Heart right ventricle (tissue), 16 donors: ENCODE results near the gene RNF222. TPM values are rescaled to one million over a fixed set of nuclear protein-coding genes. Genes with fewer than 3 reads are reported as not detected.

Source experiments
- ATAC-seq, 8 donors: fragments of 200-7000 bp; cut with Tn5 transposase; one replicate each; pipeline ENCODE4 v1.9.1; 2020; ENCODE audit warnings: mild to moderate bottlenecking in 8 of 8, moderate library complexity in 8 of 8, moderate number of reproducible peaks in 1 of 8
- DNase-seq, 2 donors: peaks; one replicate each; pipeline ENCODE4 v3.0.0-alpha.2; 2020
- H3K27ac ChIP-seq, 10 donors: fragments of 200-600 bp; sonication (generic) in 2 of 10; one replicate each; pipeline versions ENCODE4 v1.5.0 to v1.8.0; 2020 to 2022; ENCODE audit warnings: mild to moderate bottlenecking in 3 of 10
- H3K27me3 ChIP-seq, 7 donors: fragments of 200-600 bp; one replicate each; pipeline ENCODE4 v1.8.0; 2021 to 2022; ENCODE audit warnings: mild to moderate bottlenecking in 2 of 7
- H3K36me3 ChIP-seq, 9 donors: fragments of 200-600 bp; sonication (generic) in 1 of 9; one replicate each; pipeline versions ENCODE4 v1.5.0 to v1.8.0; 2020 to 2022; ENCODE audit warnings: mild to moderate bottlenecking in 2 of 9
- H3K4me1 ChIP-seq, 9 donors: fragments of 200-600 bp; sonication (generic) in 1 of 9; one replicate each; pipeline versions ENCODE4 v1.5.0 to v1.8.0; 2020 to 2022; ENCODE audit warnings: mild to moderate bottlenecking in 4 of 9
- H3K4me3 ChIP-seq, 10 donors: fragments of 200-600 bp; sonication (generic) in 2 of 10; one replicate each; pipeline versions ENCODE4 v1.5.0 to v1.8.0; 2020 to 2022; ENCODE audit warnings: mild to moderate bottlenecking in 7 of 10, moderate library complexity in 2 of 10
- H3K9me3 ChIP-seq, 11 donors: fragments of 200-600 bp in 10 of 11; sonication (generic) in 2 of 11; one replicate each; pipeline versions ENCODE4 v1.5.0 to v1.8.0; 2013 to 2022; ENCODE audit warnings: mild to moderate bottlenecking in 2 of 11, control low read depth in 1 of 11, moderate library complexity in 1 of 11
- CTCF ChIP-seq, 9 donors: fragments of 200-600 bp; sonication (generic) in 2 of 9; IDR thresholded peaks; one replicate each; pipeline versions ENCODE4 v1.5.0 to v1.8.0; 2021 to 2022; ENCODE audit warnings: antibody characterized with exemption in 9 of 9, mild to moderate bottlenecking in 5 of 9, moderate library complexity in 1 of 9
- WGBS, 2 donors: extraction: QIAGEN DNeasy Blood & Tissue Kit; methylation state at CpG; one replicate each; pipeline ENCODE4 v1.1.7; 2013; ENCODE audit warnings: inconsistent platforms in 1 of 2; 5-methylcytosine and 5-hydroxymethylcytosine counted together
- intact Hi-C, 10 donors: fragments of 100-400 bp; cut with DNase I; formaldehyde crosslinking; loops; one replicate each; pipeline versions ENCODE4 v1.11.1 to v1.14.2; 2022
- polyA plus RNA-seq, 2 donors: library from polyadenylated mRNA; stranded (reverse); fragments of 200-250 nt; gene quantifications; one replicate each; pipeline ENCODE4 v1.2.3, GENCODE V29; 2013
- total RNA-seq, 10 donors: library from RNA; stranded (reverse); fragmentation: NEBNext Ultra II Directional in 3 of 10; extraction: Animal tissue kit (Norgen Biotek cat#: 25700) in 3 of 10; gene quantifications; one replicate each; pipeline versions ENCODE4 v1.2.1 to v1.2.4, GENCODE V29; 2021 to 2023
- donor health status: Arrhythmogenic right ventricular cardiomyopathy.
- donor health status: ischemic (EF 13 %, LVEDD 7.1; RV severe dilation, severe dysfunction).
- donor health status: healthy with polysubstance abuse.
- donor health status: DM: no; HTN: yes; CAD: no.
- donor health status: DM: no; HTN: no; CAD: no.
- donor health status: ischemic (EF 25% LVEDD 6.9; RV normal size, moderate dysfunction).
- donor health status: ischemic (EF 25% LVEDD 5.7; RV mildly dilated, moderate dysfunction).
- donor health status: healthy.
- donor health status: DM: yes; HTN: yes; CAD: no.
- donor health status: Ischemic cardiomyopathy.
- donor health status: ischemic (EF 35%, LVEDD 5.7; RV mildly dilated, moderate dysfunction).
- donor health status: nonischemic (EF 11% LVEDD 7.7; RV severe dilation, severe dysfunction).
- donor health status: DM: yes; HTN: yes; CAD: no.
- donor health status: PGD.
- donor health status: ischemic (EF 29% LVEDD 5.4; RV normal size, mild dysfunction).
- donor health status: nonischemic (EF 23%, LVEDD 6.1; RV moderate dilation, normal function).

RNF222 gene
- total and polyA plus RNA-seq, 12 donors, result not detected

GRCh38 chr17:8442310-8442709 lies 44.7 kb upstream of the RNF222 start:
- Histone ChIP-seq H3K27ac (peak overlapping the region in 1 of 10 donors; percentile 50), H3K9me3 (no peaks in the 10 kb centered on the region), H3K4me1 (peaks cover 0 to 88% (median 66%) of the 10 kb centered on the region in 9 donors), H3K4me3 (no peak overlapping the region), H3K27me3 (no peaks in the 10 kb centered on the region), H3K36me3 (peaks cover 0 to 67% (median 10%) of the 10 kb centered on the region in 9 donors)
- no peak for TF ChIP-seq CTCF (IDR thresholded peaks at IDR 0.05)
- ATAC-seq, result no peak
- DNase-seq, result no peak
- WGBS, 2 donors, result 92 to 95% methylated on average over 2 of the region's 2 CpGs
- intact Hi-C loops, result loop anchor here in 1 of 10 donors (10.0 kb wide), 1 partner anchor 58 kb away; the partner anchor contains the start of gene RPL26

- intact Hi-C loops, result loop anchor here in 1 of 10 donors (10.0 kb wide), 1 partner anchor 57 kb away; the partner anchor contains the start of gene RPL26
- TF ChIP-seq CTCF (IDR thresholded peaks at IDR 0.05), result no peak
- H3K4me3 ChIP-seq, result no peak overlapping the region
- peaks cover 0 to 61% (median 4%) of the 10 kb centered on the region in 9 donors for H3K36me3 ChIP-seq
- peak overlapping the region in 3 of 10 donors; percentile 7 to 50 (median 43) for H3K27ac ChIP-seq
- H3K9me3 ChIP-seq, result no peaks in the 10 kb centered on the region
- no peak for DNase-seq
- ATAC-seq, result peak in 4 of 8 donors; percentile 43 to 78 (median 66)
- H3K27me3 ChIP-seq, result no peaks in the 10 kb centered on the region
- peaks cover 0 to 88% (median 69%) of the 10 kb centered on the region in 9 donors for H3K4me1 ChIP-seq
- 65 to 71% methylated on average over 2 of the region's 2 CpGs for WGBS, 2 donors
These were observed 44.1 kb upstream of the RNF222 start for GRCh38 chr17:8441690-8442089.

GRCh38 chr17:8439681-8440080 lies 42.1 kb upstream of the RNF222 start:
- DNase-seq (no peak), ATAC-seq (no peak)
- no peak overlapping the region for H3K4me3 ChIP-seq
- no peak overlapping the region for H3K27ac ChIP-seq
- H3K36me3 ChIP-seq, result peaks cover 0 to 41% (median 0%) of the 10 kb centered on the region in 9 donors
- no peak for TF ChIP-seq CTCF (IDR thresholded peaks at IDR 0.05)
- H3K4me1 ChIP-seq, result peaks cover 0 to 76% (median 53%) of the 10 kb centered on the region in 9 donors
- no peaks in the 10 kb centered on the region for H3K27me3 ChIP-seq
- WGBS, 2 donors, result 96 to 98% methylated on average over 3 of the region's 3 CpGs
- intact Hi-C loops, result loop anchor here in 2 of 10 donors (10.0 kb wide), 1 partner anchor 55 kb away; the partner anchor contains the start of gene RPL26 (in 2 of the 2)
- H3K9me3 ChIP-seq, result no peaks in the 10 kb centered on the region

GRCh38 chr17:8438441-8438840 lies 40.8 kb upstream of the RNF222 start:
- ATAC-seq, result no peak
- Histone ChIP-seq H3K4me3 (no peak overlapping the region), H3K9me3 (no peaks in the 10 kb centered on the region), H3K27ac (no peak overlapping the region), H3K36me3 (peaks cover 0 to 31% (median 0%) of the 10 kb centered on the region in 9 donors), H3K4me1 (peaks cover 0 to 66% (median 50%) of the 10 kb centered on the region in 9 donors), H3K27me3 (no peaks in the 10 kb centered on the region)
- intact Hi-C loops, result loop anchor here in 1 of 10 donors (10.0 kb wide), 1 partner anchor 54 kb away; the partner anchor contains the start of gene RPL26
- TF ChIP-seq CTCF (IDR thresholded peaks at IDR 0.05), result no peak
- 82 to 83% methylated on average over 5 of the region's 5 CpGs for WGBS, 2 donors
- DNase-seq, result no peak
